GM21528 (cell line): ENCODE measurements around the gene PREX1.

ENCODE experiments used
- ATAC-seq: cut with Tn5 transposase; IDR thresholded peaks from one replicate; pipeline ENCODE4 v1.9.1; 2021; ENCODE audit warnings: mild to moderate bottlenecking, moderate library complexity; ENCODE audit not compliant: unreplicated experiment, low FRiP score

PREX1 gene

GRCh38 chr20:48797850-48798747 lies 29.7 kb downstream of the PREX1 start:
- ATAC-seq: no peak

- no peak for ATAC-seq
Measured at GRCh38 chr20:48797275-48797825, 30.4 kb downstream of the PREX1 start.

DNA sequence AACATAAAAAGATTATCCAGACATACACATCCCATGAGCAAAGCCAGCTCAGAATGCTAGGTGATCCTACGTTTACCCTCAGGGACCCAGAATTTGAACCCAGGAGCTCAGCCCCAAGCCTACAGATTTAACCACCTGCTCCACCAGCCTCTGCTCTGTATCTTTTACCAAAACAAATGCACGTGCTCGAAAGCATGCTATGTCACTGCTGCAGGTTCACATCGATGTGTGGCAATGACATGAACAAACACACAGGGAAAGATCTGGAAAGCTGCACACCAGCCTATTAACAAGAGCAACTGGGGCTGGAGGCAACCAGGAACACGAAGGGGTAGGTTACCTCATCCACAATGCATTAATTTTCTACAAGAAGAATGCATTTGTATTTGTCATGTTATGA lies 32.1 kb downstream of the PREX1 start:
- no peak for ATAC-seq

- ATAC-seq: no peak
Measured at GRCh38 chr20:48794816-48795457, 32.9 kb downstream of the PREX1 start.

DNA sequence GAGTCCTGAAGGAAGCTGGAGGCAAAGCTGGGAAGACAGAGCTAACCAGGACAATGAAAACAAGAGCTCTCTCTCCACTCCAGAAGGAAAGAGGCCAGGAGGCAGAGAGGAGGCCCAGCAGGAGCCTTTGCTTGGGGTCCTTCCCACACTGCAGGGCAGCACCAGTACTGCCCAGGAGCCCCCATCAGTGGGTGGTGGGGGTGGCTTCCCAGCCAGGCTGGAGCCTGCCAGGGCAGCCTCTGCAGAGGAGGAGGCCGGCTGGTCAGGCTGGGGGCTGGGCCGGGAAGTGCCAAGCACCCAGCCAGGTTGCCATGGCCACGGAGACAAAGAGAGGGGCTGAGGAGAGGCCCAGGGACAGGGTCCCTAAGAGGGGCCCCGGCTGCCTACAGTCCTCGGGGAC lies 33.4 kb downstream of the PREX1 start:
- ATAC-seq: no peak

GRCh38 chr20:48793776-48794175 lies 34.0 kb downstream of the PREX1 start:
- ATAC-seq: no peak

DNA sequence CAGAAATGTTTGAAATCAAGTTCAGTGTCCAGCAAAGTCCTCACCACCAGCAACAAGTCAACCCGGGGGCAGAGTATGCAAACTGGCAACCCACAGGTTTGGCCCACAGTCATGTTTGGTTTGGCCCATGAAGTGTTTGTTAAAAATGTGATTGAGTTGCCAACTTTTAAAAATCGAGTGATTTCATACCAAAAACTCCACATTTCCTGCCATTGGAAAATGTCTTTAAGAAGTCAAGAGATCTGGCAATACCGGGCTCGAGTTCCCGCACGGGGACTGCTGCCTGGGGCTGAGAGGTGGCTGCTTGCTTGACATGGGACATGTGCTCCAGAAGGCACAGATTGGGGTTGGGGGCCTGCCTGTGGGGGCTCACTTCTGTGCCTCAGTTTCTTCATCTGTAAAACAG lies 36.1 kb downstream of the PREX1 start:
- ATAC-seq: no peak

GRCh38 chr20:48791014-48791413 lies 36.8 kb downstream of the PREX1 start:
- ATAC-seq: no peak

GRCh38 chr20:48790473-48791003 lies 37.3 kb downstream of the PREX1 start:
- no peak for ATAC-seq

DNA sequence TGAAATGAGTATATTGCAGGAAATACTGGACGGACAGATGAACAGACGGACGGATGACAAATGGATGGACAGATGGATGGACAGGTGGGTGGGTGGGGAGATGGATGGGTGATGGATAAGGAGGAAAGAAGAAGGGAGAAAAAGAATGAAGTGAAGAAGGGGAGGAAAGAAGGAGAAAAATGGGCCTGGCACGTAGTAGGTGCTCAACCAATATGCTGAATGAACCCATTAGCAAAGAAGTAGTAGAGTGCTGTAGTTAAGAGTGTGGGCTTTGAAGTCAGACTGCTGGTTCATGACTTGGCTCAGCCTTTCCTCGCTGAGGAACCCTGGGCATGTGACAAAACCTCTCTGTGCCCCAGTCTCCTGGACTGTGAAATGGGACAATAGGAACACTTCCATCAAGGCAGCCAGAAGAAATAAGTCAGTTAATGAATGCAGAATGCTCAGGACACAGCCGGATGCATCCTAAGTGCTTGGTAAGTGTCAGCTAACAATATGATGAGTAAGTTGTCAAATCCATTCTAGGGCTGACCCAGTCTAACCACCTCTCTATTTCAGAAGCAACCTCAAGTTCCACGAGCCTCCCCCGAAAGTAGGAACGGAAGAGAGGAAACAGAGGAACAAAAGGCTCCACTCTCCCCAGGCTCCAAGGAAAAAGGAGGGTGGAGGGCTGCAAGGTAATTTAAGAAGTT lies 37.9 kb downstream of the PREX1 start:
- ATAC-seq: no peak

DNA sequence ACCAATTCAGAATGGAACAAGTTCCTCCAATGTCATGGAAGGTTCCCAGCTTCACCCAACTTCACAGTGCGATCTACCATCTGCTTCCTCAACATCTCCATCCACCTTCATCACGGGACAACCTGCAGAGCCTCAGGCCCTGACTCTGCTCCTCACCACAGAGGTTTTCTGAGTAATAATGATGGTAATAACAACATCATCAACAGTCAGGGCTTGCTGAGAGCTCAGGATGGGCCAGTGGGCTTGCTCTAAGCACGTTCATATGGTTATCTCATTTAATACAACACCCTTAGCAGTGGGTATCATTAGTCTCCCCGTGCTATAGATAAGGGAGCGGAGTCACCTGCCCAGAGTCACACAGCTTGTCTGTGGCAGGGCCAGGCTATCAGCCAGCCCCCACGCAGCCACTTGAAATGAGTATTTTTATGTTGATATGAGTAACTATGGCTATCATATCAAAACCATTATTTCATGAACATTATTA lies 38.6 kb downstream of the PREX1 start:
- ATAC-seq: peak; percentile 29

- peak; percentile 56 for ATAC-seq
Measured at GRCh38 chr20:48788486-48789072, 39.2 kb downstream of the PREX1 start.

GRCh38 chr20:48787861-48788375 lies 39.9 kb downstream of the PREX1 start:
- peak; percentile 12 for ATAC-seq

- no peak for ATAC-seq
Measured at GRCh38 chr20:48786951-48787705, 40.7 kb downstream of the PREX1 start.

DNA sequence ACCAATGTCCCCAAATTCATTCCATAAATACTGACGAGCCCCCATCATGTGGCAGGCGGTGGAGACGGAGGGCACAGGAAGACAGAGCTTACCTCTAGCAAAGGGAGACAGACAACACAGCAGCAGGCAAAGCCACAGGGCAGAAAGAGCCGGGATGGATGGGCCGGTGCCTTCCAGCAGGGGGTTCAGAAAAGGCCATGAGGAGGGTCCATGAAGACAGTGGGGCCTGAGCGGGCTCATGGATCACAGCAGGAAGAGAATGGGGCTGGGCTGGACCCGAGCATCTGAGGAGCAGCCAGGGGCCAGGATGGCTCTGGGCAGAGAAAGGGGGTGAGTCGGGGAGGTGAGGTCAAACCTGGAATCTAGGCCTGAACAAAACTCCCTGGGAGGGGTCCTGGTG lies 42.0 kb downstream of the PREX1 start:
- no peak for ATAC-seq

DNA sequence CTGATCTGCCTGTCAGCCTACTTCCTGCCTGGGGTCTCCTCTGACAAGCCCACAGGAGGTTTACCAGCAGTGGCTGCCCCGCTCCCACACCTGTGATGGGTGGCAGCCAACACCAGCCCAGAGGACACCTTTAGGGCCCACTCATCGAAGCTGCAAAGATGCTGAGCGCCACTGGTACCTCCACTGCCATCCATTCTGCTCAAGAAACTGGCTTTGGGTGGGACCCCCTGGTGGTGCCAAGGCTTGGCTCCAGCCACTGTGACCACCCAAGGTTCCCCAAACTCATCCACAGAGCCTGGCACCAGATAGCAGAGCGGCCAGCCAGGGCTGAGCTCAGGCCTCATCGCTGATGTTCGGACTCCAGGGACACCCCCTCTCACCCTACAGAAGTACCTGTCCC lies 42.5 kb downstream of the PREX1 start:
- ATAC-seq: no peak

DNA sequence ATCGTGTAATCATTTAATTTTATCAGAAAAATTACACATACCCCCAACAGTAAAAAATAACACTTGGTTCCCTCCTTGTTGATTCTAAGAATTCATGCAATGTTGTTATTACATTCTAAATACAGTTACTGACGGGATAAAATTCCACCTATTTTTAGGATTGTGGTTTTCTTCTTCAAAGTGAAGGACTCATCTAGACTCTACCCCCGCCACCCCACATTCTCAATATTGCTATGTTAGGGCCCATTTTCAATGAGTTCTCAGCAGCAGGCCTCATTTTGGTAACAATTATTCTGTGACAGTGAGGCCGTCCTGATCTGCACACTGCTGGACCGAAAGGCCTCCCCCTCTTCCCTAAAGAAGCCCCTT lies 43.5 kb downstream of the PREX1 start:
- ATAC-seq: no peak

DNA sequence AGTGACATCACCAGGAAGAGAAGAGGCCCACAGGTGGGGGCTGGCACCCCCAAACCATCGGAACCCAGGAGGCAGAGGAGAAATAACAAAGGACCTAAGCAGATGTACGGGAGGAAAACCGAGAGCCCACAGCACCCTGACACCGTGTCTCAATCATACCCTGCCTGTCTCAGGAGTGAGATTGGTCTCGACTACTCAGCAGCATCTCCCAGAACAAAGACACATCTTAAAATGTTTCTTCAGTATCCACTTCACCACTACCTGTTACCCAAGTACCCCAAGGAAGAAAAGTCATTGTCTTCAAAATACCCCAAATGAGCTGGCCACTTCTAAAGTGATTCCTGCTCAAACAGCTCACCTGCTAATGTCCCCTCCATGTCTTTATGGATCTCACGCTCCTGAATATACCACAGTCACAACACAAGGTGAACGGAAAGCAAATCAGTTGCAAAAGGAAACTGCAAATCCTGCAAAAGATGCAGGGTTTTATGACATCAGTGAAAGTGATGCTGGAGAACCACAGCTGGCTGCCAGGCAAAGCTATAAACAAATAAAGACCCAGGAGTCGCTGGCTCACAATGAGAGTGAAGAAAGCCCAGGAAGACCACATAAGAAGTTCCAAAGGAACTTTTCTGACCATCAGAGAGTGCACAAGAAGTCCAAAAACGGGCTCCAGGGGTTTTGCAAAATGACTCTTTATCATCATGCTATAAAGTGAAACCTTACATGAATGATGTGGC lies 44.1 kb downstream of the PREX1 start:
- no peak for ATAC-seq

DNA sequence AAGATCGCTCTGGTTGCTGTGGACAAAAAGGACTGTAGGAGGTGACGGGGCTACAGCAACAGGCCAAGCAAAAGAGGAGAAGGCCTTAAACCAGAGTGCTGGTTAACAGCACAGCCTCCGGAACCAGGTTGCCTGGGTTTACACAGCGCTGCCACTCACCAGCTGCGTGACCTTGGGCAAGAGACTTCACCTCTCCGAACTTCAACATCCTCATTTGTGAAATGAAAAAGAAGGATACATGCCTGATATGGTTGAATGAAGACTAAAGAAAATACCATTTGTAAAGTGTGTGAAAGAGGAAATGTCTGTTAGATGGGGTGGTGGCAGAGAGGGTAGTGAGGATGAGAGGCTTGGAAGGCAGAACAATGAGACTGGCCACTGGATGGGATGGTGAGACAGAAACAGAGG lies 44.9 kb downstream of the PREX1 start:
- no peak for ATAC-seq
